ENCODE measurements around the gene NCAM1.

GRCh38 chr11:113163291-113164030 is 202.2 kb downstream of the NCAM1 start:
- TF ChIP-seq CTCF (conservative IDR thresholded peaks at IDR 0.05): no peak
- TF ChIP-seq ZFX (IDR thresholded peaks at IDR 0.05): no peak
